GM12874 (cell line): ENCODE data around the gene SPATS2L.

ENCODE experiments used
- CTCF ChIP-seq: IDR thresholded peaks from 2 replicates; pipeline ENCODE4 v1.5.1; 2011; ENCODE audit warnings: low read depth, mild to moderate bottlenecking, control low read depth, low read length, moderate library complexity; ENCODE audit not compliant: insufficient read depth

The SPATS2L gene

GRCh38 chr2:200472853-200473464 is 166.5 kb downstream of the SPATS2L start:
- no peak for TF ChIP-seq CTCF

- TF ChIP-seq CTCF: no peak
These were observed 169.3 kb downstream of the SPATS2L start for GRCh38 chr2:200475795-200476194.

GRCh38 chr2:200476836-200477235 is 170.3 kb downstream of the SPATS2L start:
- no peak for TF ChIP-seq CTCF

GRCh38 chr2:200477667-200478131 is 171.2 kb downstream of the SPATS2L start:
- no peak for TF ChIP-seq CTCF

GRCh38 chr2:200479692-200480265 is 173.3 kb downstream of the SPATS2L start:
- no peak for TF ChIP-seq CTCF

- no peak for TF ChIP-seq CTCF
These were observed 175.7 kb downstream of the SPATS2L start for GRCh38 chr2:200482194-200482593.

- TF ChIP-seq CTCF: peak; percentile 75
These were observed 177.3 kb downstream of the SPATS2L start for GRCh38 chr2:200483729-200484198.
